ENCODE results near the gene PPIF. TPM values are rescaled to one million over a fixed set of nuclear protein-coding genes. Genes with fewer than 3 reads are reported as not detected.

Gene PPIF
- total RNA-seq, 1 donor, result 39.1 TPM

DNA sequence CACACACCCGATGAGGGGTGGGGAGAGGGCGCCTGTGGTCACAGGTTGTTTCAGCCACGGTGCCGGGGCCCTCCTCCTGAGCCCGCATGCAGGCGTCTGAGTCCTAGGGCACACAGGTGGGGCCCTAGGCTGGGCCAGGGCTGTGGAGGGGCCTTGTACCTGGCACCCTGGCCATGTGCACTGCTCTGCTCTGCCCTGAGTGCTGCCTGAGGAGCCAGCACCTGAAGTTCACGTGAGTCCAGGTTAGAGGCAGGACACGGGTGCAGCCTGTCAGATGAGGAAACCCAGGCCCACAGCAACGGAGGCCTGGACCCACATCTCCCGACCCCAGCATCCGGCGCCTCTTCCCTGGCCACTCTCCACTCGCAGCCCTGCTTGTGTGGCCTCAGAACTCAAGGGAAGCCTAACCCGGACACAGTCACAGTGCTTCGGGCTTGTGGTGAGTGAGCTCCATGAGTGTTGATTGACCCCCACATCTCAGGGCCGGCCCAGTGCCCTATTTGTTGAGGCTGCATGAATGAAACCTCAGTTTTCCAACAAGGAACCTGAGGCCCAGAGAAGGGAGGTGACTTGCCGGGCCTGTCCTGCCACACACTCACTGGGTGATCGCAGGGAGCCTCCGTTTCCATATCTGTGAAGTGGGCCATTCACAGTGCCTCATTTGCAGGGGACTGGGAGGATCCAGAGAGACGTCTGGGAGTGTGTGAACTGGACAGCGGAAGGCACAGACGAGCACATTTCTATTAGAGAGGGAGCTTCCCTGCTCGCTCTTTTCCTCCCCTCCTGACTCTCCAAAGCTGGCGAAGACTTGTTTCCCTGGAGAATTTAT lies 39.6 kb downstream of the PPIF start:
- peaks cover 9% of the 10 kb centered on the region for H3K4me1 ChIP-seq (ENCODE audit: insufficient read depth, low read length)
- H4K20me1 ChIP-seq (ENCODE audit: insufficient read depth, low read length), result peaks cover 7% of the 10 kb centered on the region
- no peak overlapping the region for H3K27ac ChIP-seq (ENCODE audit: low read depth, low read length)
- no peak overlapping the region for H2AFZ ChIP-seq (ENCODE audit: low read length)
- DNase-seq (ENCODE audit: insufficient read length, low spot score, missing footprints), result peak; percentile 85
- peaks cover 30% of the 10 kb centered on the region for H3K36me3 ChIP-seq (ENCODE audit: insufficient read depth, low read length)
- H3K9me3 ChIP-seq (ENCODE audit: low read depth, low read length), result no peaks in the 10 kb centered on the region
- H3K4me2 ChIP-seq (ENCODE audit: insufficient read depth, low read length), result no peak overlapping the region
- H3K27me3 ChIP-seq (ENCODE audit: insufficient read depth, low read length), result no peaks in the 10 kb centered on the region
- no peaks in the 10 kb centered on the region for H3K79me2 ChIP-seq (ENCODE audit: insufficient read depth, low read length)
- no peak overlapping the region for H3K4me3 ChIP-seq (ENCODE audit: insufficient read depth, low read length)
- TF ChIP-seq, protein P1, sequence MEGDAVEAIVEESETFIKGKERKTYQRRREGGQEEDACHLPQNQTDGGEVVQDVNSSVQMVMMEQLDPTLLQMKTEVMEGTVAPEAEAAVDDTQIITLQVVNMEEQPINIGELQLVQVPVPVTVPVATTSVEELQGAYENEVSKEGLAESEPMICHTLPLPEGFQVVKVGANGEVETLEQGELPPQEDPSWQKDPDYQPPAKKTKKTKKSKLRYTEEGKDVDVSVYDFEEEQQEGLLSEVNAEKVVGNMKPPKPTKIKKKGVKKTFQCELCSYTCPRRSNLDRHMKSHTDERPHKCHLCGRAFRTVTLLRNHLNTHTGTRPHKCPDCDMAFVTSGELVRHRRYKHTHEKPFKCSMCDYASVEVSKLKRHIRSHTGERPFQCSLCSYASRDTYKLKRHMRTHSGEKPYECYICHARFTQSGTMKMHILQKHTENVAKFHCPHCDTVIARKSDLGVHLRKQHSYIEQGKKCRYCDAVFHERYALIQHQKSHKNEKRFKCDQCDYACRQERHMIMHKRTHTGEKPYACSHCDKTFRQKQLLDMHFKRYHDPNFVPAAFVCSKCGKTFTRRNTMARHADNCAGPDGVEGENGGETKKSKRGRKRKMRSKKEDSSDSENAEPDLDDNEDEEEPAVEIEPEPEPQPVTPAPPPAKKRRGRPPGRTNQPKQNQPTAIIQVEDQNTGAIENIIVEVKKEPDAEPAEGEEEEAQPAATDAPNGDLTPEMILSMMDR (IDR thresholded peaks at IDR 0.05; ENCODE audit: extremely low read depth, low read depth, low read length), result no peak

DNA sequence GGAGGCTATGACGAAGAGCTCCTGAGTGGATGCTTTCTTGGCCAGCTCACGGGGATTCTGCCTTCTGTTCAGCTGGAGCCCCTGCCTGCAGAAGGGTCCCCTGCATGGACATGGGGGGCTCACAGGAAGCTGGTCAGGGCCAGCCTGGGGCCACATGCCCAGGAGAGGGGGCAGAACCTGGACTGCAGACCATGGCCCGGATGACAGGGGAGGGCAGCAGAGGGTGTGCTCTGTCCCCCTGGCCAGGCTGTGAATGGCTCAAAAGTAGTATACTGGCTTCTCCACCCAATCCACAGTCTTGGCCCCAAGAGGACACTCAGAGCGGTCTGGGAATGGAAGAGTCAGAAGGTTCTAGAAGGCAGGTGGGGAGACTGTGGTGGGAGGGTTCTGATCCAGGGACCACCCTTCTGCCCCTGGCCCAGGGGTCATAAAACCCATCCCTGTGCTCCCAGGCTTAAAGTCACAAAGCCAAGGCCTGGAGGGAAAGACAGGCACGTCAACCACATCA lies 40.3 kb downstream of the PPIF start:
- H3K4me3 ChIP-seq (ENCODE audit: insufficient read depth, low read length), result no peak overlapping the region
- peaks cover 3% of the 10 kb centered on the region for H3K4me1 ChIP-seq (ENCODE audit: insufficient read depth, low read length)
- H3K9me3 ChIP-seq (ENCODE audit: low read depth, low read length), result no peaks in the 10 kb centered on the region
- H3K27me3 ChIP-seq (ENCODE audit: insufficient read depth, low read length), result no peaks in the 10 kb centered on the region
- no peak overlapping the region for H2AFZ ChIP-seq (ENCODE audit: low read length)
- no peak overlapping the region for H3K4me2 ChIP-seq (ENCODE audit: insufficient read depth, low read length)
- peaks cover 31% of the 10 kb centered on the region for H3K36me3 ChIP-seq (ENCODE audit: insufficient read depth, low read length)
- H4K20me1 ChIP-seq (ENCODE audit: insufficient read depth, low read length), result peaks cover 7% of the 10 kb centered on the region
- H3K27ac ChIP-seq (ENCODE audit: low read depth, low read length), result no peak overlapping the region
- no peaks in the 10 kb centered on the region for H3K79me2 ChIP-seq (ENCODE audit: insufficient read depth, low read length)
- DNase-seq (ENCODE audit: insufficient read length, low spot score, missing footprints), result peak; percentile 65
- TF ChIP-seq, protein P1 (IDR thresholded peaks at IDR 0.05; ENCODE audit: extremely low read depth, low read depth, low read length), result no peak

DNA sequence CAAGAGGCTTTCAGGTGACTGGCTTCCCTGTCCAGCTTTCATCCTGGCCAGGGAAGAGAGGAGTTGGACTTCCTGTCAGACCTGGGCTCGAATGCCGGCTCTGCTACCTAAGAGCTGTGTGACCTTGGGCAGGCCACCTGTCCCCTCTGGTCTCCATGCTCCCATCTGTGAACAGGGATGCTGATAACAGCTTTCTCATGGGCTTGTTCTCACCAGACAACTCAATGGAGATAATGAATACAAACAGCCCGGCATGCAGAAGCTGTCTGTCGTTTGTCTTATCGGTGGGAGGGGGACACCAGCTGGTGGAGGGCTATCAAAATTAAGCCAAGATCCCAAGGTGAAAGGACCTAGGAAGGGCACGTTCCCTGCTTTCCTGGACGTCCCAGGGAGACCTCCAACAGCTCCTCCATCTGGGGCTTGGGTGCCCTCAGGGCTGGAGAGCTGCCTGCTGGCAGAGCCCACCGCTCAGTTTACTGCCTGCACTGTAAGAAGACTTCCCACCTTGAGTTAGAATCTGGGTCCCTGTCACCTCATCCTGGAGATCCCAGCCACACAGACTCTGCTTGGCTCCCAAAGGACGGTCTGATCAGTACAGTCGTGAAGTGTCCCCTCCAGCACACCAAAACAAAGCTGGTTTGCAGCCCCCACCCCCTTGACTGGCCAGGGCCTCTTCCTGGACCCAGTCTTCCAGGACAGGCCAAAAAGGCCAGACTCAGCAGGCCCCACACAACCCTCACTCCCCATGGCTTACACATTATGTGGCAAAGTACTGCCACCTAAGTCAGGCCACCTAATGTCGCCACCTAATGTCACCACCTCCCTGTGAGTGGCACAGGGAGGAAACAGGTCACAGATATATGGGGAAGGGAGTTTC lies 40.9 kb downstream of the PPIF start:
- TF ChIP-seq, protein P1 (IDR thresholded peaks at IDR 0.05; ENCODE audit: extremely low read depth, low read depth, low read length), result no peak
- Histone ChIP-seq H3K4me2 (ENCODE audit: insufficient read depth, low read length) (no peak overlapping the region), H3K27ac (ENCODE audit: low read depth, low read length) (no peak overlapping the region), H3K4me1 (ENCODE audit: insufficient read depth, low read length) (no peaks in the 10 kb centered on the region), H3K9me3 (ENCODE audit: low read depth, low read length) (no peaks in the 10 kb centered on the region), H3K36me3 (ENCODE audit: insufficient read depth, low read length) (peaks cover 34% of the 10 kb centered on the region), H3K79me2 (ENCODE audit: insufficient read depth, low read length) (no peaks in the 10 kb centered on the region), H3K4me3 (ENCODE audit: insufficient read depth, low read length) (no peak overlapping the region), H2AFZ (ENCODE audit: low read length) (no peak overlapping the region), H4K20me1 (ENCODE audit: insufficient read depth, low read length) (peaks cover 7% of the 10 kb centered on the region), H3K27me3 (ENCODE audit: insufficient read depth, low read length) (no peaks in the 10 kb centered on the region)
- DNase-seq (ENCODE audit: insufficient read length, low spot score, missing footprints), result peak; percentile 77

All from osteoblast (primary cell).